Measurements from ENCODE around the gene LOXL1. TPM values are rescaled to one million over a fixed set of nuclear protein-coding genes. Genes with fewer than 3 reads are reported as not detected.

The LOXL1 gene
- total and polyA plus RNA-seq, 2 of the 13 experiments (the other 11 are each of a cell fraction or from before 2014, with no cell fraction given): 0.51 to 1.3 TPM

- CTCF ChIA-PET (ENCODE audit: low intra/inter-chr PET ratio, low total read pairs): no interaction called here
- Histone ChIP-seq H3K9ac (ENCODE audit: insufficient read depth, low read depth, low read length) (no peak overlapping the region), H4K20me1 (ENCODE audit: insufficient read depth, low read length) (no peaks in the 10 kb centered on the region), H3K4me2 (ENCODE audit: low read depth, low read length) (no peak overlapping the region), H2AFZ (ENCODE audit: low read length) (no peak overlapping the region), H3K4me1 (ENCODE audit: insufficient read depth, low read length) (no peaks in the 10 kb centered on the region), H3K27ac (ENCODE audit: extremely low read length, insufficient read depth, low read length) (no peak overlapping the region), H3K27me3 (ENCODE audit: control insufficient read depth in 1 of 2, insufficient read depth in 2 of 2, low read length in 2 of 2) (peaks cover 2 to 15% of the 10 kb centered on the region in 2 experiments; a peak in 4 of 5 replicates), H3K36me3 (replicated peaks in 1 of 2; ENCODE audit: control insufficient read depth in 1 of 2, insufficient read depth in 2 of 2, low read length in 2 of 2) (no peaks in the 10 kb centered on the region), H3K9me3 (ENCODE audit: low read length) (no peaks in the 10 kb centered on the region), H3K79me2 (ENCODE audit: insufficient read depth, low read length) (no peaks in the 10 kb centered on the region), H3K4me3 (replicated peaks in 1 of 3; ENCODE audit: insufficient read depth in 1 of 3, low read depth in 2 of 3, low read length in 3 of 3) (no peak overlapping the region)
- TF ChIP-seq ZNF180 (CRISPR knock-in tag; IDR thresholded peaks at IDR 0.05; ENCODE audit: borderline replicate concordance, low read depth): no peak
- TF ChIP-seq SOX5 (CRISPR knock-in tag; IDR thresholded peaks at IDR 0.05; ENCODE audit: borderline replicate concordance): no peak
- TF ChIP-seq ZNF564 (CRISPR knock-in tag; IDR thresholded peaks at IDR 0.05): no peak
- FAIRE-seq (no peak), ATAC-seq (no peak), DNase-seq (ENCODE audit: low spot score) (no peak)
- BruUV-seq (replicated peaks): no TSS peak
- POLR2A ChIA-PET: no interaction called here
- in situ Hi-C loops (cut with HindIII; ENCODE audit: extremely low pct_ligation_motif_present, low pct_unique_long_range_greater_than_20kb) (no loop called here), intact Hi-C loops (cut with micrococcal nuclease; ENCODE audit: unreplicated experiment) (no loop called here)
- 62% methylated on average over 8 of the region's 8 CpGs for WGBS (ENCODE audit: low lambda C conversion rate)
Observed at GRCh38 chr15:73959012-73959581, 32.8 kb downstream of the LOXL1 start.

- Histone ChIP-seq H3K4me3 (replicated peaks in 1 of 3; ENCODE audit: insufficient read depth in 1 of 3, low read depth in 2 of 3, low read length in 3 of 3) (no peak overlapping the region), H3K9me3 (ENCODE audit: low read length) (no peaks in the 10 kb centered on the region), H3K27ac (ENCODE audit: extremely low read length, insufficient read depth, low read length) (no peak overlapping the region), H3K4me1 (ENCODE audit: insufficient read depth, low read length) (peaks cover under 1% of the 10 kb centered on the region; the same call in 1 of the 2 replicates), H3K27me3 (ENCODE audit: control insufficient read depth in 1 of 2, insufficient read depth in 2 of 2, low read length in 2 of 2) (peaks cover 0 to 13% of the 10 kb centered on the region in 2 experiments; a peak in 4 of 5 replicates), H3K79me2 (ENCODE audit: insufficient read depth, low read length) (no peaks in the 10 kb centered on the region), H2AFZ (ENCODE audit: low read length) (no peak overlapping the region), H3K4me2 (ENCODE audit: low read depth, low read length) (no peak overlapping the region), H3K9ac (ENCODE audit: insufficient read depth, low read depth, low read length) (no peak overlapping the region), H4K20me1 (ENCODE audit: insufficient read depth, low read length) (no peaks in the 10 kb centered on the region), H3K36me3 (replicated peaks in 1 of 2; ENCODE audit: control insufficient read depth in 1 of 2, insufficient read depth in 2 of 2, low read length in 2 of 2) (no peaks in the 10 kb centered on the region)
- BruUV-seq (replicated peaks): no TSS peak
- ATAC-seq (no peak), DNase-seq (ENCODE audit: low spot score) (no peak), FAIRE-seq (no peak)
- intact Hi-C loops (cut with micrococcal nuclease; ENCODE audit: unreplicated experiment) (no loop called here), in situ Hi-C loops (cut with HindIII; ENCODE audit: extremely low pct_ligation_motif_present, low pct_unique_long_range_greater_than_20kb) (no loop called here)
- 25% methylated on average over 6 of the region's 6 CpGs for WGBS (ENCODE audit: low lambda C conversion rate)
- POLR2A ChIA-PET: no interaction called here
- CTCF ChIA-PET (ENCODE audit: low intra/inter-chr PET ratio, low total read pairs): no interaction called here
- TF ChIP-seq ZNF292 (CRISPR knock-in tag; IDR thresholded peaks at IDR 0.05; ENCODE audit: borderline replicate concordance, low read depth): no peak
- TF ChIP-seq HDAC1 (CRISPR knock-in tag; IDR thresholded peaks at IDR 0.05): no peak
- TF ChIP-seq ZNF660 (CRISPR knock-in tag; IDR thresholded peaks at IDR 0.05; ENCODE audit: borderline replicate concordance, low read depth): no peak
- TF ChIP-seq SMAD1 (CRISPR knock-in tag; IDR thresholded peaks at IDR 0.05; ENCODE audit: borderline replicate concordance, low read depth): no peak
- no peak for TF ChIP-seq FOXA1 (IDR thresholded peaks at IDR 0.05)
- no peak for TF ChIP-seq FOXA1 (CRISPR knock-in tag; IDR thresholded peaks at IDR 0.05)
- TF ChIP-seq ZBTB20 (CRISPR knock-in tag; IDR thresholded peaks at IDR 0.05; ENCODE audit: borderline replicate concordance, low read depth): no peak
- TF ChIP-seq ZNF678 (CRISPR knock-in tag; IDR thresholded peaks at IDR 0.05): no peak
- no peak for TF ChIP-seq ZMAT3 (CRISPR knock-in tag; conservative IDR thresholded peaks at IDR 0.05)
- TF ChIP-seq ZNF776 (CRISPR knock-in tag; IDR thresholded peaks at IDR 0.05): no peak
- TF ChIP-seq ZNF746 (CRISPR knock-in tag; IDR thresholded peaks at IDR 0.05): no peak
- TF ChIP-seq SNAPC2 (CRISPR knock-in tag; IDR thresholded peaks at IDR 0.05): no peak
- TF ChIP-seq ZNF510 (CRISPR knock-in tag; IDR thresholded peaks at IDR 0.05; ENCODE audit: low read depth): no peak
- no peak for TF ChIP-seq ZNF34 (CRISPR knock-in tag; IDR thresholded peaks at IDR 0.05; ENCODE audit: borderline replicate concordance)
- TF ChIP-seq ZBTB44 (CRISPR knock-in tag; IDR thresholded peaks at IDR 0.05): no peak
- TF ChIP-seq ZKSCAN1 (IDR thresholded peaks at IDR 0.05; ENCODE audit: low read length): no peak
- TF ChIP-seq HHEX (CRISPR knock-in tag; IDR thresholded peaks at IDR 0.05): no peak
Observed at GRCh38 chr15:73959801-73960200, 33.5 kb downstream of the LOXL1 start.
